HEK293 (cell line): ENCODE data around the gene DHX38.

Source experiments
- CTCF ChIA-PET: fragments of 350-600 bp; formaldehyde crosslinking; extraction: SDS; loops from one replicate; lab custom pipeline; 2021; ENCODE audit warnings: antibody characterized with exemption; lab: Yijun Ruan, JAX
- POLR2A ChIA-PET: fragments of 300-600 bp; formaldehyde crosslinking; extraction: SDS; loops from one replicate; lab custom pipeline; 2020; ENCODE audit warnings: antibody characterized with exemption, inconsistent platforms; lab: Yijun Ruan, JAX
- H3K27ac ChIP-seq: fragments of 200-500 bp; sonication (Bioruptor generic); 2 replicates; pipeline ENCODE4 v1.5.1; 2014; ENCODE audit warnings: low read depth, low read length, control low read depth, inconsistent platforms; ENCODE audit errors: extremely low read depth
- H3K36me3 ChIP-seq, 2 experiments: fragments of 200-500 bp in 1 of 2; sonication (Bioruptor generic) in 1 of 2; 1 replicate in 1 of 2; 2 replicates in 1 of 2; pipeline ENCODE4 v1.5.1; 2014 to 2017; ENCODE audit warnings: inconsistent platforms in 2 of 2, low read length in 2 of 2; ENCODE audit not compliant: control insufficient read depth in 2 of 2, insufficient read depth in 1 of 2
- H3K4me1 ChIP-seq: fragments of 200-500 bp; sonication (Bioruptor generic); 2 replicates; pipeline ENCODE4 v1.5.1; 2014; ENCODE audit warnings: mild to moderate bottlenecking, low read length, inconsistent platforms; ENCODE audit not compliant: control insufficient read depth, insufficient read depth
- H3K4me3 ChIP-seq: 2 replicates; pipeline ENCODE4 v1.5.1; 2011; ENCODE audit warnings: low read depth, mild to moderate bottlenecking, control low read depth, low read length, moderate library complexity
- H3K9me3 ChIP-seq: fragments of 200-500 bp; sonication (Bioruptor generic); 2 replicates; pipeline ENCODE4 v1.5.1; 2014; ENCODE audit warnings: low read depth, low read length, inconsistent platforms; ENCODE audit not compliant: control insufficient read depth, insufficient read depth
- FEZF1 ChIP-seq: fragments of 450-650 bp; formaldehyde crosslinking; IDR thresholded peaks from 2 replicates; pipeline ENCODE4 v1.5.1; 2016; ENCODE audit warnings: missing biosample characterization, missing genetic modification characterization
- HOXA7 ChIP-seq: sonication (generic); formaldehyde crosslinking; IDR thresholded peaks from 2 replicates; pipeline ENCODE4 v1.8.1; 2022; ENCODE audit warnings: missing genetic modification reagents, borderline replicate concordance
- KLF1 ChIP-seq: fragments of 450-650 bp; formaldehyde crosslinking; IDR thresholded peaks from 2 replicates; pipeline ENCODE4 v1.5.1; 2016; ENCODE audit warnings: missing biosample characterization, missing genetic modification characterization
- KLF10 ChIP-seq: fragments of 450-650 bp; IDR thresholded peaks from 2 replicates; pipeline ENCODE4 v1.5.1; 2018; ENCODE audit warnings: missing biosample characterization, mild to moderate bottlenecking, missing genetic modification characterization
- PRDM1 ChIP-seq: fragments of 450-650 bp; formaldehyde crosslinking; IDR thresholded peaks from 2 replicates; pipeline ENCODE4; 2016; ENCODE audit warnings: missing biosample characterization, missing genetic modification characterization
- YY2 ChIP-seq: fragments of 450-650 bp; formaldehyde crosslinking; IDR thresholded peaks from 2 replicates; pipeline ENCODE4 v1.5.1; 2016; ENCODE audit warnings: missing biosample characterization, missing genetic modification characterization
- ZBTB8A ChIP-seq: fragments of 450-650 bp; formaldehyde crosslinking; IDR thresholded peaks from 2 replicates; pipeline ENCODE4 v1.5.1; 2016; ENCODE audit warnings: missing biosample characterization, missing genetic modification characterization
- ZIC2 ChIP-seq: fragments of 450-650 bp; formaldehyde crosslinking; IDR thresholded peaks from 2 replicates; pipeline ENCODE4 v1.5.1; 2016; ENCODE audit warnings: missing biosample characterization, missing genetic modification characterization
- ZNF121 ChIP-seq: fragments of 450-650 bp; formaldehyde crosslinking; IDR thresholded peaks from 2 replicates; pipeline ENCODE4 v1.5.1; 2016; ENCODE audit warnings: missing biosample characterization, missing genetic modification characterization
- ZNF24 ChIP-seq: fragments of 450-650 bp; formaldehyde crosslinking; IDR thresholded peaks from 2 replicates; pipeline ENCODE4 v1.5.1; 2016; ENCODE audit warnings: missing biosample characterization, missing genetic modification characterization
- ZNF266 ChIP-seq: fragments of 450-650 bp; formaldehyde crosslinking; IDR thresholded peaks from 2 replicates; pipeline ENCODE4 v1.5.1; 2016; ENCODE audit warnings: missing biosample characterization, missing genetic modification characterization, low read depth
- ZNF501 ChIP-seq: fragments of 450-650 bp; formaldehyde crosslinking; IDR thresholded peaks from 2 replicates; pipeline ENCODE4 v1.5.1; 2016; ENCODE audit warnings: missing biosample characterization, missing genetic modification characterization
- ZNF514 ChIP-seq: fragments of 450-650 bp; formaldehyde crosslinking; IDR thresholded peaks from 2 replicates; pipeline ENCODE4 v1.5.1; 2016; ENCODE audit warnings: missing biosample characterization, missing genetic modification characterization
- ZNF596 ChIP-seq: fragments of 450-650 bp; IDR thresholded peaks from 2 replicates; pipeline ENCODE4 v1.5.0; 2018; ENCODE audit warnings: missing biosample characterization, mild to moderate bottlenecking, missing genetic modification characterization, moderate library complexity
- ZNF623 ChIP-seq: fragments of 450-650 bp; formaldehyde crosslinking; IDR thresholded peaks from 2 replicates; pipeline ENCODE4 v1.5.1; 2016; ENCODE audit warnings: missing biosample characterization, missing genetic modification characterization
- ZNF624 ChIP-seq: fragments of 450-650 bp; formaldehyde crosslinking; IDR thresholded peaks from 2 replicates; pipeline ENCODE4 v1.5.1; 2017; ENCODE audit warnings: missing biosample characterization, missing genetic modification characterization
- ZNF76 ChIP-seq: fragments of 450-650 bp; formaldehyde crosslinking; IDR thresholded peaks from 2 replicates; pipeline ENCODE4; 2016; ENCODE audit warnings: low read depth, missing biosample characterization, missing genetic modification characterization, borderline replicate concordance
- ZNF843 ChIP-seq: fragments of 450-650 bp; formaldehyde crosslinking; IDR thresholded peaks from 2 replicates; pipeline ENCODE4 v1.5.1; 2016; ENCODE audit warnings: missing biosample characterization, missing genetic modification characterization
- TF ChIP-seq, protein P1 (sequence below): fragments of 450-650 bp; formaldehyde crosslinking; IDR thresholded peaks from 2 replicates; pipeline ENCODE4 v1.5.1; 2016; ENCODE audit warnings: missing biosample characterization, missing genetic modification characterization
- TF ChIP-seq, protein P2 (sequence below): fragments of 450-650 bp; formaldehyde crosslinking; IDR thresholded peaks from 2 replicates; pipeline ENCODE4 v1.5.1; 2016; ENCODE audit warnings: missing biosample characterization, missing genetic modification characterization
- TF ChIP-seq, protein P3 (sequence below): fragments of 450-650 bp; formaldehyde crosslinking; IDR thresholded peaks from 2 replicates; pipeline ENCODE4 v1.5.1; 2016; ENCODE audit warnings: missing biosample characterization, missing genetic modification characterization
- TF ChIP-seq, protein P4 (sequence below): fragments of 450-650 bp; formaldehyde crosslinking; IDR thresholded peaks from 2 replicates; pipeline ENCODE4 v1.5.1; 2016; ENCODE audit warnings: missing biosample characterization, missing genetic modification characterization, borderline replicate concordance

DHX38 gene

DNA sequence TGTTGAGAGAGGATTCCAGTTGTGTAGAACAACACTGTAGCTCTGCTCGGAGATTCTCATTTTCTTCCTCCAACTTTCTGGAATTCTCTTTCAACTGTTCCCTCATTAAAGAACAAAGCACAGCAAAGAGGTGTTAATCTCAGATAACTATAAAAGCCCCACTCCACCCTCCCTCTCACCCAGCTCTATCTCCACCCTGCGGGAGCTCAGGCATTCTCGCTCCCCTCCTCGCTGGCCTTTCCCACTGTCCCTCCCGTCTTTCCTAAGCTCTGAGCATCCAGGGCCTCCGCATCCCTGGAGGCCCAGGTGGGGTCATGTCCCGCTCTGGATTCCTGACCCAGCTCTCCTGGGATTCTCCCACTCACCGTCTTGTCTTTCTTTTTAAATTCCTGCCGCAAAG lies 35.1 kb downstream of the DHX38 start:
- ChIA-PET POLR2A (no interaction called here), CTCF (interaction anchor here (1.4 to 1.6 kb wide), 2 partner anchors 21 to 338 kb away, joined by 4 to 10 read pairs; no protein-coding TSS in a partner anchor)
- Histone ChIP-seq H3K9me3 (no peaks in the 10 kb centered on the region), H3K4me1 (no peaks in the 10 kb centered on the region), H3K27ac (no peak overlapping the region), H3K36me3 (peaks cover 0 to 5% of the 10 kb centered on the region in 2 experiments; a peak in 1 of 3 replicates), H3K4me3 (no peak overlapping the region)
- TF ChIP-seq ZNF514 (tag by site-specific recombination) (no peak), ZNF24 (no peak), ZNF266 (tag by site-specific recombination) (no peak), ZNF623 (no peak), ZIC2 (tag by site-specific recombination) (no peak), ZNF624 (tag by site-specific recombination) (no peak), KLF10 (tag by site-specific recombination) (no peak), PRDM1 (tag by site-specific recombination) (no peak), ZNF76 (tag by site-specific recombination) (no peak), ZNF121 (tag by site-specific recombination) (no peak), YY2 (tag by site-specific recombination) (no peak), KLF1 (tag by site-specific recombination) (no peak), ZNF843 (tag by site-specific recombination) (no peak), ZBTB8A (tag by site-specific recombination) (no peak), HOXA7 (no peak), ZNF596 (tag by site-specific recombination) (no peak), ZNF501 (no peak)
- TF ChIP-seq, protein P1, sequence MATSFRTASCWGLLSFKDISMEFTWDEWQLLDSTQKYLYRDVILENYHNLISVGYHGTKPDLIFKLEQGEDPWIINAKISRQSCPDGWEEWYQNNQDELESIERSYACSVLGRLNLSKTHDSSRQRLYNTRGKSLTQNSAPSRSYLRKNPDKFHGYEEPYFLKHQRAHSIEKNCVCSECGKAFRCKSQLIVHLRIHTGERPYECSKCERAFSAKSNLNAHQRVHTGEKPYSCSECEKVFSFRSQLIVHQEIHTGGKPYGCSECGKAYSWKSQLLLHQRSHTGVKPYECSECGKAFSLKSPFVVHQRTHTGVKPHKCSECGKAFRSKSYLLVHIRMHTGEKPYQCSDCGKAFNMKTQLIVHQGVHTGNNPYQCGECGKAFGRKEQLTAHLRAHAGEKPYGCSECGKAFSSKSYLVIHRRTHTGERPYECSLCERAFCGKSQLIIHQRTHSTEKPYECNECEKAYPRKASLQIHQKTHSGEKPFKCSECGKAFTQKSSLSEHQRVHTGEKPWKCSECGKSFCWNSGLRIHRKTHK (tag by site-specific recombination): no peak
- TF ChIP-seq, protein P2, sequence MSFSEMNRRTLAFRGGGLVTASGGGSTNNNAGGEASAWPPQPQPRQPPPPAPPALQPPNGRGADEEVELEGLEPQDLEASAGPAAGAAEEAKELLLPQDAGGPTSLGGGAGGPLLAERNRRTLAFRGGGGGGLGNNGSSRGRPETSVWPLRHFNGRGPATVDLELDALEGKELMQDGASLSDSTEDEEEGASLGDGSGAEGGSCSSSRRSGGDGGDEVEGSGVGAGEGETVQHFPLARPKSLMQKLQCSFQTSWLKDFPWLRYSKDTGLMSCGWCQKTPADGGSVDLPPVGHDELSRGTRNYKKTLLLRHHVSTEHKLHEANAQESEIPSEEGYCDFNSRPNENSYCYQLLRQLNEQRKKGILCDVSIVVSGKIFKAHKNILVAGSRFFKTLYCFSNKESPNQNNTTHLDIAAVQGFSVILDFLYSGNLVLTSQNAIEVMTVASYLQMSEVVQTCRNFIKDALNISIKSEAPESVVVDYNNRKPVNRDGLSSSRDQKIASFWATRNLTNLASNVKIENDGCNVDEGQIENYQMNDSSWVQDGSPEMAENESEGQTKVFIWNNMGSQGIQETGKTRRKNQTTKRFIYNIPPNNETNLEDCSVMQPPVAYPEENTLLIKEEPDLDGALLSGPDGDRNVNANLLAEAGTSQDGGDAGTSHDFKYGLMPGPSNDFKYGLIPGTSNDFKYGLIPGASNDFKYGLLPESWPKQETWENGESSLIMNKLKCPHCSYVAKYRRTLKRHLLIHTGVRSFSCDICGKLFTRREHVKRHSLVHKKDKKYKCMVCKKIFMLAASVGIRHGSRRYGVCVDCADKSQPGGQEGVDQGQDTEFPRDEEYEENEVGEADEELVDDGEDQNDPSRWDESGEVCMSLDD (tag by site-specific recombination): no peak

DNA sequence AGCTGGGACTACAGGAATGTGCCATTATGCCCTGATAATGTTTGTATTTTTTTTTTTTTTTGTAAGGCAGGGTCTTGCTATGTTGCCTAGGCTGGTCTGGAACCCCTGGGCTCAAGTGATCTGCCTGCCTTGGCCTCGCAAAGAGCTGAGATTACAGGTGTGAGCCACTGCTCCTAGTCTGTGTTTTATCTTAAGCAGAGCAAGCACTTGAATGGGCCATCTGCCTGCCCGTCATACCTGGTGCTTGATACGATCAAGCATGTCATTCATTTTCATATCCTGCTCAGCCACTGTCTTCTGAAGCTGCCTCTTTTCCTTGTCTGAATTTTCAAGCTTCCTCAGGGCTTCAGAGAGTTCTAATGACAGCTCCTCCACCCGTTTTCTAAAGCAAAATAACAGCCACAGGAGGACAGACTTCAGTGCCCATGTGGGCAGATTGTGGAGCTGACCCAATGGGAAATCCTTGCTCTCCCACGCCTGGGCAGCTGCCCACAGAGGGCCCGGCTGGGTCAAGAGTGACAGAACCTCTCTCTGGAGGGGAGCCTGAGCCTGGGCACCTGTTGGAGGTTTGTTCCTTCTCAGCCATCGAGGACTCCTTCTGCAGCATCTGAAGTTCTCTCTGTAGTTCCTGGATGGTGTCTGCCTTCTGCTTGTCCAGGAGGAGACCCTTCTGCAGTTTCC lies 36.5 kb downstream of the DHX38 start:
- H3K4me3 ChIP-seq: no peak overlapping the region
- H3K9me3 ChIP-seq: no peaks in the 10 kb centered on the region
- CTCF ChIA-PET: interaction anchor here (0.6 to 1.6 kb wide), 3 partner anchors 20 to 677 kb away, joined by 3 to 4 read pairs (median 3); no protein-coding TSS in a partner anchor
- TF ChIP-seq ZNF24 (no peak), FEZF1 (no peak)
- TF ChIP-seq, protein P3, sequence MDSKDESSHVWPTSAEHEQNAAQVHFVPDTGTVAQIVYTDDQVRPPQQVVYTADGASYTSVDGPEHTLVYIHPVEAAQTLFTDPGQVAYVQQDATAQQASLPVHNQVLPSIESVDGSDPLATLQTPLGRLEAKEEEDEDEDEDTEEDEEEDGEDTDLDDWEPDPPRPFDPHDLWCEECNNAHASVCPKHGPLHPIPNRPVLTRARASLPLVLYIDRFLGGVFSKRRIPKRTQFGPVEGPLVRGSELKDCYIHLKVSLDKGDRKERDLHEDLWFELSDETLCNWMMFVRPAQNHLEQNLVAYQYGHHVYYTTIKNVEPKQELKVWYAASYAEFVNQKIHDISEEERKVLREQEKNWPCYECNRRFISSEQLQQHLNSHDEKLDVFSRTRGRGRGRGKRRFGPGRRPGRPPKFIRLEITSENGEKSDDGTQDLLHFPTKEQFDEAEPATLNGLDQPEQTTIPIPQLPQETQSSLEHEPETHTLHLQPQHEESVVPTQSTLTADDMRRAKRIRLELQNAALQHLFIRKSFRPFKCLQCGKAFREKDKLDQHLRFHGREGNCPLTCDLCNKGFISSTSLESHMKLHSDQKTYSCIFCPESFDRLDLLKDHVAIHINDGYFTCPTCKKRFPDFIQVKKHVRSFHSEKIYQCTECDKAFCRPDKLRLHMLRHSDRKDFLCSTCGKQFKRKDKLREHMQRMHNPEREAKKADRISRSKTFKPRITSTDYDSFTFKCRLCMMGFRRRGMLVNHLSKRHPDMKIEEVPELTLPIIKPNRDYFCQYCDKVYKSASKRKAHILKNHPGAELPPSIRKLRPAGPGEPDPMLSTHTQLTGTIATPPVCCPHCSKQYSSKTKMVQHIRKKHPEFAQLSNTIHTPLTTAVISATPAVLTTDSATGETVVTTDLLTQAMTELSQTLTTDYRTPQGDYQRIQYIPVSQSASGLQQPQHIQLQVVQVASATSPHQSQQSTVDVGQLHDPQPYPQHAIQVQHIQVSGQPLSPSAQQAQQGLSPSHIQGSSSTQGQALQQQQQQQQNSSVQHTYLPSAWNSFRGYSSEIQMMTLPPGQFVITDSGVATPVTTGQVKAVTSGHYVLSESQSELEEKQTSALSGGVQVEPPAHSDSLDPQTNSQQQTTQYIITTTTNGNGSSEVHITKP (tag by site-specific recombination): no peak
- TF ChIP-seq, protein P4, sequence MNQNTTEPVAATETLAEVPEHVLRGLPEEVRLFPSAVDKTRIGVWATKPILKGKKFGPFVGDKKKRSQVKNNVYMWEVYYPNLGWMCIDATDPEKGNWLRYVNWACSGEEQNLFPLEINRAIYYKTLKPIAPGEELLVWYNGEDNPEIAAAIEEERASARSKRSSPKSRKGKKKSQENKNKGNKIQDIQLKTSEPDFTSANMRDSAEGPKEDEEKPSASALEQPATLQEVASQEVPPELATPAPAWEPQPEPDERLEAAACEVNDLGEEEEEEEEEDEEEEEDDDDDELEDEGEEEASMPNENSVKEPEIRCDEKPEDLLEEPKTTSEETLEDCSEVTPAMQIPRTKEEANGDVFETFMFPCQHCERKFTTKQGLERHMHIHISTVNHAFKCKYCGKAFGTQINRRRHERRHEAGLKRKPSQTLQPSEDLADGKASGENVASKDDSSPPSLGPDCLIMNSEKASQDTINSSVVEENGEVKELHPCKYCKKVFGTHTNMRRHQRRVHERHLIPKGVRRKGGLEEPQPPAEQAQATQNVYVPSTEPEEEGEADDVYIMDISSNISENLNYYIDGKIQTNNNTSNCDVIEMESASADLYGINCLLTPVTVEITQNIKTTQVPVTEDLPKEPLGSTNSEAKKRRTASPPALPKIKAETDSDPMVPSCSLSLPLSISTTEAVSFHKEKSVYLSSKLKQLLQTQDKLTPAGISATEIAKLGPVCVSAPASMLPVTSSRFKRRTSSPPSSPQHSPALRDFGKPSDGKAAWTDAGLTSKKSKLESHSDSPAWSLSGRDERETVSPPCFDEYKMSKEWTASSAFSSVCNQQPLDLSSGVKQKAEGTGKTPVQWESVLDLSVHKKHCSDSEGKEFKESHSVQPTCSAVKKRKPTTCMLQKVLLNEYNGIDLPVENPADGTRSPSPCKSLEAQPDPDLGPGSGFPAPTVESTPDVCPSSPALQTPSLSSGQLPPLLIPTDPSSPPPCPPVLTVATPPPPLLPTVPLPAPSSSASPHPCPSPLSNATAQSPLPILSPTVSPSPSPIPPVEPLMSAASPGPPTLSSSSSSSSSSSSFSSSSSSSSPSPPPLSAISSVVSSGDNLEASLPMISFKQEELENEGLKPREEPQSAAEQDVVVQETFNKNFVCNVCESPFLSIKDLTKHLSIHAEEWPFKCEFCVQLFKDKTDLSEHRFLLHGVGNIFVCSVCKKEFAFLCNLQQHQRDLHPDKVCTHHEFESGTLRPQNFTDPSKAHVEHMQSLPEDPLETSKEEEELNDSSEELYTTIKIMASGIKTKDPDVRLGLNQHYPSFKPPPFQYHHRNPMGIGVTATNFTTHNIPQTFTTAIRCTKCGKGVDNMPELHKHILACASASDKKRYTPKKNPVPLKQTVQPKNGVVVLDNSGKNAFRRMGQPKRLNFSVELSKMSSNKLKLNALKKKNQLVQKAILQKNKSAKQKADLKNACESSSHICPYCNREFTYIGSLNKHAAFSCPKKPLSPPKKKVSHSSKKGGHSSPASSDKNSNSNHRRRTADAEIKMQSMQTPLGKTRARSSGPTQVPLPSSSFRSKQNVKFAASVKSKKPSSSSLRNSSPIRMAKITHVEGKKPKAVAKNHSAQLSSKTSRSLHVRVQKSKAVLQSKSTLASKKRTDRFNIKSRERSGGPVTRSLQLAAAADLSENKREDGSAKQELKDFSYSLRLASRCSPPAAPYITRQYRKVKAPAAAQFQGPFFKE (tag by site-specific recombination): no peak
- POLR2A ChIA-PET: no interaction called here
- no peaks in the 10 kb centered on the region for H3K4me1 ChIP-seq
- no peak overlapping the region for H3K27ac ChIP-seq
- H3K36me3 ChIP-seq: peaks cover 0 to 5% of the 10 kb centered on the region in 2 experiments; a peak in 1 of 3 replicates
